Measurements from ENCODE around the gene CD3G.
"Not testable (repeated sequence)": the region's sequence is repeated elsewhere in the genome, so short reads cannot be mapped to it uniquely, and the experiment has no call there.

Gene CD3G

DNA sequence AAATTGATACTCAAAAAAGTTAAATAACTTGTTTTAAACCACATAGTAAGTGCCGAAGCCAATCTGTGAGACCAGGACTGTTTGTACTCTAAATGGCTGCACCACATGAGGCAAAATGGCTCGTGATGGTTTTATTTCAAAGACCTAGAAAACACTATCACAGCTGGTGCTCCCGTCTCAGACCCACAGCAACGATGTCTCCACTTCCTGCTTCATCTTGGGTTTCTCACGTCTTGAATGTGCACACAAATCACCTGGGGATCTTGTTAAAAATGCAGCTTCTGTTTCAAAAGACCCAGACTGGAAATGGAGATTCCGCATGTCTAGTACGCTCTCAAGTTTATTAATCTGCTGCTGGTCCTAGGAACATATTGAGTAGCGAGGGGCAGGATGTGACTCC, 38.4 kb upstream of the CD3G start:
- H3K4me3 ChIP-seq (ENCODE audit: low read depth, low read length): no peak overlapping the region
- TF ChIP-seq, protein P1, sequence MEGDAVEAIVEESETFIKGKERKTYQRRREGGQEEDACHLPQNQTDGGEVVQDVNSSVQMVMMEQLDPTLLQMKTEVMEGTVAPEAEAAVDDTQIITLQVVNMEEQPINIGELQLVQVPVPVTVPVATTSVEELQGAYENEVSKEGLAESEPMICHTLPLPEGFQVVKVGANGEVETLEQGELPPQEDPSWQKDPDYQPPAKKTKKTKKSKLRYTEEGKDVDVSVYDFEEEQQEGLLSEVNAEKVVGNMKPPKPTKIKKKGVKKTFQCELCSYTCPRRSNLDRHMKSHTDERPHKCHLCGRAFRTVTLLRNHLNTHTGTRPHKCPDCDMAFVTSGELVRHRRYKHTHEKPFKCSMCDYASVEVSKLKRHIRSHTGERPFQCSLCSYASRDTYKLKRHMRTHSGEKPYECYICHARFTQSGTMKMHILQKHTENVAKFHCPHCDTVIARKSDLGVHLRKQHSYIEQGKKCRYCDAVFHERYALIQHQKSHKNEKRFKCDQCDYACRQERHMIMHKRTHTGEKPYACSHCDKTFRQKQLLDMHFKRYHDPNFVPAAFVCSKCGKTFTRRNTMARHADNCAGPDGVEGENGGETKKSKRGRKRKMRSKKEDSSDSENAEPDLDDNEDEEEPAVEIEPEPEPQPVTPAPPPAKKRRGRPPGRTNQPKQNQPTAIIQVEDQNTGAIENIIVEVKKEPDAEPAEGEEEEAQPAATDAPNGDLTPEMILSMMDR (IDR thresholded peaks at IDR 0.05; ENCODE audit: borderline replicate concordance, insufficient read depth, low read depth, low read length): no peak

DNA sequence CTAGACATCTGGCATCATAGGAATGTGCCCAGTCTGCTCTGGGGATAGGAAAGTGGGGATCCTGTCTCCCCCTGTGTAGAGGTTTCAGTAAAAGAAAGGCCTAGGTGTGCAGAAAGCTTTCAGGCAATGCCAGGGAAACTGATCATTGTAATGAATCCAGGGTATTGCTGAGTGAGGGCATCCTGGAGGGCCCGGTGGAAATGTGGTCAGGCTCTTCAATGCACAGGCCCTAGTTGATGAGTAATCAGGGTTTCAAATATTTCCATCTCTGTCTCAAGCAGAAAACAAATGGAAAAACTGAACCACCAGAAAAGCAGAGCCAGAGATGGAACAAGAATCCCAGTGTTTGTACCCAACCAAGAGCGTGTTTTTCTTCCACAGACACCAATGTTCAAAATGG, 37.6 kb upstream of the CD3G start:
- H3K4me3 ChIP-seq (ENCODE audit: low read depth, low read length): no peak overlapping the region
- TF ChIP-seq, protein P1 (IDR thresholded peaks at IDR 0.05; ENCODE audit: borderline replicate concordance, insufficient read depth, low read depth, low read length): no peak

DNA sequence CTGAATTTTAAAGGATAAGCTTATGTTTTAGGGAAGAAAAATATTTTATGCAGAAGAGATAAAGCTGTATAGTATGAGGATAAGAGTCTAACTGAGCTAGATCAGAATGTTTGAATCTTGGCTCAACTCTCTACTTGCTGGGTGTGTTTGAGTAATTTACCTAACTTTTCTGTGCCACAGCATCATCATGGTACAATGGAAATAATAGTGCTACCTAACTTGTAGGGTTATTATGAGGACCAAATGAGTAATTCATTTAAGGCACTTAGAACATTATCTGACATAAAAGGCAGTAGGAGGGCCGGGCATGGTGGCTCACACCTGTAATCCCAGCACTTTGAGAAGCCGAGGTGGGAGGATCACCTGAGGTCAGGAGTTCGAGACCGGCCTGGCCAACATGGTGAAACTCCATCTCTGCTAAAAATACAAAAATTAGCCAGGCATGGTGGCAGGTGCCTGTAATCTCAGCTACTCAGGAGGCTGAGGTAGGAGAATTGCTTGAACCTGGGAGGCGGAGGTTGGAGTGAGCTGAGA, 35.1 kb upstream of the CD3G start:
- H3K4me3 ChIP-seq (ENCODE audit: low read depth, low read length): not testable (repeated sequence)

DNA sequence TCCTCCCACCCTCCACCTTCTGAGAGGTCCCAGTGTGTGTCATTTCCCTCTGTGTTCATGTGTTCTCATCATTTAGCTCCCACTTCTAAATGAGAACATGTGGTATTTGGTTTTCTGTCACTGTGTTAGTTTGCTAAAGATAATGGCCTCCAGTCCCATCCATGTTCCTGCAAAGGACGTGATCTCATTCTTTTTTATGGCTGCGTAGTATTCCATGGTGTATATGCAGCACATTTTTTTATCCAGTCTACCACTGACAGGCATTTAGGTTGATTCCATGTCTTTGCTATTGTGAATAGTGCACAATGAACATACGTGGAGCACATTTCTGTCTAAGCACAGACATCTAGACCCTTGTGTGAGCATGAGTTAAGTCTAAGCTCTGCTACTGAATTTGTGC, 33.9 kb upstream of the CD3G start:
- H3K4me3 ChIP-seq (ENCODE audit: low read depth, low read length): no peak overlapping the region
- TF ChIP-seq, protein P1 (IDR thresholded peaks at IDR 0.05; ENCODE audit: borderline replicate concordance, insufficient read depth, low read depth, low read length): no peak

DNA sequence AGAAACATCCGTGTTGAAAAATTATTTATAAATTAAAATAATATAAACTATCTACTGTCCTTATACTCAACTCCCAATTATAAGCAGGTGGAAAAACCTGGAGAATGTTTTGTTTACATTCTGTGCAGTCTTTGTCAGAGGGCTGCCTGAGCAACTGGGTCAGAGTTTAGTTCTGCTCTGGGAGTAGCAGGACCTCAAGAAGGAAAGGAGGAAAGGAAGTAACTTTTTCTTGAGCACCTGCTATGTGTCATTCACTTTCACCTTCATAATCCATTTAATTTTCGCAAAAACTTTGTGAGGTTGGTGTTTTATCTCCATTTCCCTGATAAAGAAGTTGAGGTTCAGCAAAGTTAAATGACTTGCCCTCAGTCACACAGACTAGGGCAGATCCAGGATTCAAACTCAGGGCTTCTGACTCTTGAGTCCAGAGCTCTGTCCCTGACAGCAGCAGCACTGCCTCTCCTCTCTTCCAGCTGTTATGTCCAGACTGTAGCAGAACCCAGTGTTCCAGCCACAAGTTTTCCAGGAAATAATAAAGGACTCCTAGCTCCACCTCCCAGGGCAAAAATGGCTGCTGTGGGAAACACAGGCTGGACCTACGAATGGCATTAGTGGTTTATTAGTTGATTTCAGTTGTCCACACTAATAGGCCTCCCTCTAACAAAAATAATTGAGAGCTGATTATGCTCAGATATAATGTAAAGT, 33.2 kb upstream of the CD3G start:
- TF ChIP-seq, protein P1 (IDR thresholded peaks at IDR 0.05; ENCODE audit: borderline replicate concordance, insufficient read depth, low read depth, low read length): no peak
- H3K4me3 ChIP-seq (ENCODE audit: low read depth, low read length): no peak overlapping the region

DNA sequence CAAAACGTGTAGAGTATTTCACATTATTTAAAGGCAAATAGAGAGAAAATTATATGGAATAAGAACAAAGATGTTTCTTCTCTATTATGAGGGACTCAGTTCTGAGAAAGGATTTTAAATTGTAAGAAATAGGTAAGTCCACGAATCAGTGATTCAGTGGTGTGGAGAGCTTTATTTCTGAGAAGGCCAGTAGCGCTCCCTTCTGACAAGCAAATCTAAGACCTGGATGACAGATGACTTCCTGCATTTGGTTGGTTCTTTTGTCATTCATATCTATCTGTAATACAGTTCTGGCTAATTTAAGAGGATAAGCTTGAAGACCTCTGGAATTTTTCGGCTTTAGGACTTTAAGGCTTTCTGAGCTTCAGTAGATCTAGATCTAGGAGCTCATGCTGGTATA, 32.6 kb upstream of the CD3G start:
- no peak overlapping the region for H3K4me3 ChIP-seq (ENCODE audit: low read depth, low read length)
- TF ChIP-seq, protein P1 (IDR thresholded peaks at IDR 0.05; ENCODE audit: borderline replicate concordance, insufficient read depth, low read depth, low read length): no peak

DNA sequence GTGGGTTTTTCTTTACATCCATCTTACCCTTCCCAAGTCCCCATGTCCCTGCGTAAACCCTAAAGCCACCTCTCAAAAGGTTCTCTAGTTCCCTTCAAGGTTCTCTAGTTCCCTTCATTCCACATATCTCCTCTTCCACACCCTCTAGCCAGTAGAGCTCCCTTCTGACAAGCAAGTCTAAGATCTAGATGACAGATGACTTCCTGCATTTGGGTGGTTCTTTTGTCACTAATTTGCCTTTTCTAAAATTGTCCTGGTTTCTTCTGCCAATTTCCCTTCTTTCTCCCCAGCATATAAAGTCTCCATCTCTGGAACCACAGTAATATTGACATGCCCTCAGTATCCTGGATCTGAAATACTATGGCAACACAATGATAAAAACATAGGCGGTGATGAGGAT, 31.8 kb upstream of the CD3G start:
- no peak overlapping the region for H3K4me3 ChIP-seq (ENCODE audit: low read depth, low read length)
- TF ChIP-seq, protein P1 (IDR thresholded peaks at IDR 0.05; ENCODE audit: borderline replicate concordance, insufficient read depth, low read depth, low read length): no peak
